D721Med (cell line): ENCODE results near the gene SV2C.

Experiments used
- DNase-seq: peaks from one replicate; pipeline ENCODE4 v3.0.0; 2011; ENCODE audit warnings: low spot score; ENCODE audit not compliant: insufficient read length
- FAIRE-seq: peaks from 2 replicates; lab custom pipeline; 2011; peaks lifted over from hg19 to GRCh38; lab: Jason Lieb, UNC
- CTCF ChIP-seq: IDR thresholded peaks from 2 replicates; pipeline ENCODE4 v1.5.1; 2012; ENCODE audit warnings: mild to moderate bottlenecking, control low read depth; ENCODE audit not compliant: insufficient read depth; ENCODE audit errors: missing control alignments

SV2C gene

GRCh38 chr5:76062502-76063041, 20.6 kb upstream of the SV2C start:
- FAIRE-seq (no peak), DNase-seq (no peak)
- no peak for TF ChIP-seq CTCF

GRCh38 chr5:76065258-76065657, 17.9 kb upstream of the SV2C start:
- no peak for TF ChIP-seq CTCF
- FAIRE-seq: no peak
- no peak for DNase-seq

DNA sequence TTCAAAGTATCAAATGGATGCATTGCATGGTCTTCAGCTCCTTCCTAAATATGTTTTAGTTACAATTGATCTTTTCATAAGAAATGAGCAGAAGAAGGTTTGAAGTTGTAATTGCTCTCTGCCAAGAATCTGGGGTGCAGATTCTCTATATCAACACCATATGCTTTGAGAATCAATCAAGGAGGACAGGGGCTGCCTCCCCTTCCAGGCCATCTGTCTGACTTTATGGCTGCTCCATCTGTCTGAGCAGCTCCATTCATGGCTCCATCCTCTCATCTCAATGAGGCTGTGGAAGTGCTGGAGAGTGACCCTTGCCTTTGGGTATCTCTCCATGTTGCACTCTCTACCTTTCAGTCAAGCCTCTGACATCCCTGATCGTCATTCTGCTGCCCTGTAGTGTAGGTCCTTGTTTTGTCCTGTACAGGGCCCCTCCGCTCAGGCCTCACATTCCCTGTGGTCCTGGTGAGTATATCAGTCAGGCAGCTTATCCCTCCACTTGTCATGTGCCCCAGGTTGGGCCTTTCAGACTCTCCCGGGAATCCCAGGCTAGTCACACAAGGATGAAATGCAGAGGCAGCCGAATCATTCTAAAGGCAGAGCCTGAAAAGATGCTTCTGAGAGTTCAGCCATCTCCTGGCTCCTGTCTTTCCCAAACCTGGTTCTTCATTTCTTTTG, 14.0 kb upstream of the SV2C start:
- DNase-seq (no peak), FAIRE-seq (no peak)
- no peak for TF ChIP-seq CTCF

GRCh38 chr5:76074487-76075065, 8.6 kb upstream of the SV2C start:
- peak; percentile 90 for TF ChIP-seq CTCF
- FAIRE-seq (no peak), DNase-seq (peak; percentile 26)

DNA sequence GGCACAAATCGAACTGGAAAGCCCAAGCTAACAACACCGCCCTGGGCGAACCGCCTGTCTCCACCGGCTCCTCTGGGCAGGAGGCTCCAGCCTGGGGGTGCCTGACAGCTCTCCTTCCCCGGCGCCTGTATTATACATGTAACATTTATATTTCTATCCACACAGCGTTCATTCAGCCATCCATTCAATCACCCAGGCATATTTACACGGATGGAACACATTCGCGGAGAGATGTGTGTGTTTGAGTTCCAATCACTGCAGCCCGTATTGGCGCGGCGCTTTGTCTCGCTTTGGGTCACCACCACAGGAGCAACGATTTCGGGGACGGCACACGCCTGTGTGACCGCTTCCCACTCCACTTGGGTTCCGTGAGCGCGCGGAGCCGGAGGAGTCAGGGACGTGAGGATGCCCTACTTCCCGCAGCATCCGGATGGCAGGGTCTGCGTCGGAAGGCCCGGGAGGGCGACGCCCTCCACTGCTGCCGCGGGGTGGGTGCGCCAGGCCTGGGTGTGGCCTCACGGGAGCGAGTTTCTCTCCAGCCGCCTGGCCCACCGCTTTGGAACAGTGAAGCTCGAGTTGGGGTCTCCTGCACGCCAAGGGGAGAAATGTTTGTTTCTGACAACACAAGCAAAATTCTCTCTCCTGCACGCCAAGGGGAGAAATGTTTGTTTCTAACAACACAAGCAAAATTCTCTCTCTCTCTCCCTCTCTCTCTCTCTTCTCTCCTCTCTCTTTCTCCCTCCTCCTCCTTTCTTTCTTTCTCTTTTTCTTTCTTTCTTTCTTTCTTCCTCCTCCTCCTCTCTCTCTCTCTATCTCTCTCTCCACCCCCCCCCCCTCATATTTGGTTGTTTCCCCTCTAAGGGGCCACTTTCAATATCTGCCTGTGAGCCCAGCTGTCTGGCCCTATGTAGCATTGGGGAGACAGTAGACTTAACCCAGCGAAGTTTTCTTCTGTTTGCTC, 1.1 kb upstream of the SV2C start:
- FAIRE-seq: no peak
- TF ChIP-seq CTCF: no peak
- DNase-seq: no peak

GRCh38 chr5:76083555-76084495, 642 bp downstream of the SV2C start:
- FAIRE-seq: no peak

More at GRCh38 chr5:76083555-76084495, 642 bp downstream of the SV2C start:
- TF ChIP-seq CTCF: no peak
- DNase-seq: peak; percentile 22
